NT2/D1 (cell line): Measurements from ENCODE around the gene COA1.

Experiments
- YY1 ChIP-seq: IDR thresholded peaks from 2 replicates; pipeline ENCODE4 v1.6.1; 2011; ENCODE audit not compliant: insufficient read length, insufficient read depth
- ZNF274 ChIP-seq: IDR thresholded peaks from 2 replicates; pipeline ENCODE4 v1.6.1; 2011; ENCODE audit warnings: mild to moderate bottlenecking, low read depth, low read length

GRCh38 chr7:43701500-43701854 is 27.8 kb downstream of the COA1 start:
- TF ChIP-seq ZNF274 = no peak
- TF ChIP-seq YY1 = no peak
